IPS-20b (cell line): ENCODE results near the gene NIN.

Experiments
- H3K27ac ChIP-seq: one replicate; pipeline ENCODE4 v1.5.1; 2013; ENCODE audit warnings: low read length
- H3K27me3 ChIP-seq: 2 replicates; pipeline ENCODE4 v1.6.1; 2013; ENCODE audit warnings: mild to moderate bottlenecking, low read length, inconsistent platforms; ENCODE audit not compliant: insufficient read depth
- H3K36me3 ChIP-seq: 2 replicates; pipeline ENCODE4 v1.6.1; 2013; ENCODE audit warnings: low read depth, mild to moderate bottlenecking, inconsistent platforms, low read length, moderate library complexity; ENCODE audit not compliant: insufficient read depth
- H3K4me1 ChIP-seq: 2 replicates; pipeline ENCODE4 v1.6.1; 2013; ENCODE audit warnings: mild to moderate bottlenecking, control low read depth, inconsistent platforms, low read length, moderate library complexity; ENCODE audit not compliant: insufficient read depth
- H3K4me3 ChIP-seq: 2 replicates; pipeline ENCODE4 v1.5.1; 2013; ENCODE audit warnings: mild to moderate bottlenecking, low read length, inconsistent platforms
- H3K9ac ChIP-seq: 2 replicates; pipeline ENCODE4 v1.6.1; 2013; ENCODE audit warnings: low read depth, mild to moderate bottlenecking, inconsistent platforms, low read length, moderate library complexity
- H3K9me3 ChIP-seq: 2 replicates; pipeline ENCODE4 v1.6.1; 2013; ENCODE audit warnings: mild to moderate bottlenecking, low read depth, low read length, inconsistent platforms; ENCODE audit not compliant: insufficient read depth

Gene NIN

DNA sequence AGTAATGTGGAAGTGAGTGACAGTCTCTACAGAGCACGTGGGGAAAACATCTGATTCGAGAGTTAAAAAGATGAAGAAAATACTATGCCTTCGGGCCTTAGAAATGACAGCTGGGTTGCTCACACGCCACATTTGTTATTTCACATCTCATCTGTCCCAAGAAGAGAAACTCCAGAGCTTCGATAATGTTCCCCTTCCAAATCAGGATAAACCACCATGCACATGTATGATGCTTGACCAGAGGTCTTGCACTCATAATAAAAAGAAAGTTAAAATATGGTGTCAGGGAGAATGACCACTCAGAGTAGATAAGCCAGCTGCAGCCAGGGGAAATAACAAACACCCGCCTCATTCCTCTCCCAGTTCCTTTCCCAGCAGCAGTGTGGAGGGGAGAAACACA, 34.6 kb downstream of the NIN start:
- peaks cover 5% of the 10 kb centered on the region for H3K4me1 ChIP-seq
- no peaks in the 10 kb centered on the region for H3K27me3 ChIP-seq
- peaks cover 9% of the 10 kb centered on the region; the same call in 1 of the 2 replicates for H3K36me3 ChIP-seq
- no peak overlapping the region for H3K4me3 ChIP-seq
- no peaks in the 10 kb centered on the region for H3K9me3 ChIP-seq
- no peak overlapping the region for H3K27ac ChIP-seq
- no peak overlapping the region for H3K9ac ChIP-seq

DNA sequence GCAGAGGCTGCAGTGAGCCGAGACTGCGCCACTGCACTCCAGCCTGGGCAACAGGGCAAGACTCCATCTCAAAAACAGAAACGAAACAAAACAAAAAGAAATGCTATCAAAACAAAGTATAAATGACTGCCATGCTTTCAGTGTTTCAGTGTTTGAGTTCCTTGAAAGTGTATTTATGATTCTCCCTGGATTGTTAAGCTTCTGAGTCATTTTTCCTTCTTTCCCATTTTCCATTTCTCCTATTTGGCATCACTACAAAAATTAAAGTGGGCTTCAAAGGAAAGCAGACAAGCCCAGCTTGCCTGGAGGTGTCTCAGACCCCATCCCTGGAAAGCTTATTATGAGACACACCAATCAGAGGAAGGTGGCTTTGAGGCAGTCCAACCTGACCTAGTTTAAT, 35.1 kb downstream of the NIN start:
- Histone ChIP-seq H3K27me3 (no peaks in the 10 kb centered on the region), H3K27ac (no peak overlapping the region), H3K9ac (no peak overlapping the region), H3K36me3 (peaks cover 9% of the 10 kb centered on the region; the same call in 1 of the 2 replicates), H3K9me3 (no peaks in the 10 kb centered on the region), H3K4me3 (no peak overlapping the region), H3K4me1 (peaks cover 5% of the 10 kb centered on the region)

DNA sequence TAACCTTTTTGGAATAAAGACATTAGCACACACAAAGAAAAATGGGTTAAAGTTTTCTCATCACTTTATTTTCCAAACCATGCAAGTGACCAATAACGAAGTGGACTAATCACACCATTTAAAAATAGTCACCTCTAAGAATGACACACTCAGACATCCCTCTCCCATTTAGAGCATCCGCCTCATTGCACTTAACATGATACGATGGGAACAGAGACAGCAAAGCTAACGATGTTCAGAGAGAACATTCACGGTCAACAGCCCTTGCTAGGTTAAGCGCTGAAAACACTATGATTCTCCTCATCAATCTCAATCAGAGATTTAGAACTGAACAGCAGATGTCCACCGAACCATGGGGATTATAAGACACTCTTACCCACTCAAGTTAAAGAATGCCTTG, 35.8 kb downstream of the NIN start:
- no peak overlapping the region for H3K27ac ChIP-seq
- H3K27me3 ChIP-seq, result no peaks in the 10 kb centered on the region
- peaks cover 16% of the 10 kb centered on the region; the same call in 1 of the 2 replicates for H3K36me3 ChIP-seq
- no peak overlapping the region for H3K4me3 ChIP-seq
- H3K9ac ChIP-seq, result no peak overlapping the region
- H3K9me3 ChIP-seq, result no peaks in the 10 kb centered on the region
- H3K4me1 ChIP-seq, result peaks cover 5% of the 10 kb centered on the region

DNA sequence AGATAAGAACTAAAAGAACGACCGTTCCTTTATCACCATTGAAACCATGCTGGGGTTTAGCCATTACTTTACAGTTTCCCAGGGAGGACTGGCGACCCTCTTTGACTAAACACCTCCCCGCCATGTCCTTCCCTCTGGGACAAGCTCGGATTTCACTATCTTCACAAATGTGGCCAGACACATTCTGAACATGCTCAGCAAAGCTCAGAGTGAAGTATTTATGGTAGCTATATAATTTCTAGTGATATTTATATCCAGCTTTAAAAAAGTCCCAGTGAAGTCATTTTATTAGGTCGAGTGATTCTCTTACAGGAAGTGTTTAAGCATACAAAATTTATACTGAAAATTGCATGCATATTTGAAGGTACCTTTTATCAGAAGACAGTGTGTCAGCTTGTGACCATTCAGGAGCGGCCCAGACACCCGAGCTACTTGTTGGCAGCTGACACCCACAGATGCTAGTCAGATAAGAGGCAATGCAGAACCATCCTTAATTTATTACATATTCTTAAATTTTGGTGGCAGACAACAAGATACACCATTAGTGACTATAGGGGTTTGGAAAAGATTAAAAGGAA, 36.8 kb downstream of the NIN start:
- Histone ChIP-seq H3K9ac (no peak overlapping the region), H3K36me3 (peaks cover 17% of the 10 kb centered on the region; the same call in 1 of the 2 replicates), H3K4me1 (peaks cover 5% of the 10 kb centered on the region), H3K27ac (no peak overlapping the region), H3K27me3 (no peaks in the 10 kb centered on the region), H3K4me3 (no peak overlapping the region), H3K9me3 (no peaks in the 10 kb centered on the region)

DNA sequence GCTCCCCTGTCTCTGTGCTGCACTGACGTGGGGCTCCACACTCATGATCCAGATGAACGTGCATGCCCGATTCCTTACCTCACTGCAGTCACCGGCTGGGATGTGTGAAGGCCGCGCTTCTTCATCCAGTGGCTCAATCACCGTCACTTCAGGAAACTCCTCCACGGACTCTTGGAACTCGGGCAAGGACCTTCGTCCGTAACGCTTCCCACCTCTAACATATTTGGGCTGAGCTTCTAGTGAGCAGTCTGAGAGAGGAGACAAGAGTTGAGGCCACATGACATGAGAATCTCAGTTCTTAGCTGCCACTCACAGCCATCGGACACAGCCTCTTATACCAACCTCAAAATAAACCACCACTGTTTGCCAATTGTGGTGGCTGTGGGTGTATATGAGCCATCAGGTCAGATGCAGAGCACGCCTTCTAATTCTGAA, 38.3 kb downstream of the NIN start:
- H3K9me3 ChIP-seq, result no peaks in the 10 kb centered on the region
- H3K4me1 ChIP-seq, result peaks cover 5% of the 10 kb centered on the region
- no peak overlapping the region for H3K27ac ChIP-seq
- no peak overlapping the region for H3K9ac ChIP-seq
- H3K4me3 ChIP-seq, result no peak overlapping the region
- H3K36me3 ChIP-seq, result peaks cover 17% of the 10 kb centered on the region; the same call in 1 of the 2 replicates
- H3K27me3 ChIP-seq, result no peaks in the 10 kb centered on the region

DNA sequence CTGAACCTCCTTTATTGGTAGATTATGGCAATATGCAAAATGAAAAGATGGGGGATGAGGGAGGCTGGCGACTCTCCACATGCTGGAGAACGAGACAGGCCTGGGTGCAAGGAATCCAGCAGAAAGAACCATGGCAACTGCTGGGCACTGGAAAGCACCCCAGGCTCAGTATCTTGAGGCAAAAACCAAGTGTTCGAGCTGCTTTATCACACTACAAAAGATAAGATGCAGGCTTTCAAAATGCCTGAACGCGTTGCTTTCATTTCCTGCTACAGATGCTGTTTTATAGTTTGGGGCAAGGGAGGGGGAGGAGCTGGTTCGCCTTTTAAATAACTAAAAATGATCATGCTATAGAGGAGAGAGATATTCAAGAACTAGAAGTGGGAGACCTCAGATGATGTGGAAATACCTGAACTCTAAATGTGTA, 38.9 kb downstream of the NIN start:
- Histone ChIP-seq H3K4me1 (peaks cover 3% of the 10 kb centered on the region; the same call in 1 of the 2 replicates), H3K27me3 (no peaks in the 10 kb centered on the region), H3K36me3 (peaks cover 17% of the 10 kb centered on the region; the same call in 1 of the 2 replicates), H3K27ac (no peak overlapping the region), H3K4me3 (no peak overlapping the region), H3K9ac (no peak overlapping the region), H3K9me3 (no peaks in the 10 kb centered on the region)

DNA sequence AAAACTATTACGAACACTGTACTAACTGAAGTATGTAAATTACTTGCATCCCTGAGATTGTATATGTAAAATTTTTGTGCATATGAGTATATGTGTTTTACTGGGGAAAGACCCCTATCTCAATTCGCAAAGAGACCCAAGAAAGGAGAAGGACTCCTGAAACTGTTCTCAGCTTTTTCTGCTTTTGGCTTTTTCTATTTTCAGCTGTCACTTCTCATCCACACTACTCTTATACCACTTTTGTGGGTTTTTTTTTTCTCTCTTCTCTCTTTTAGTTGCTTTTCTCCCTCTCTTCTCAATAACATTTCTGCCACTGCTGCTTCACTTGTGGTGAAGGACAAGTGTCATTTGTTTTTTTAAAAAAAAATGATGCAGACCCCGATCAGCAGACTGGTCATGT, 39.8 kb downstream of the NIN start:
- Histone ChIP-seq H3K4me3 (no peak overlapping the region), H3K27ac (no peak overlapping the region), H3K36me3 (peaks cover 17% of the 10 kb centered on the region; the same call in 1 of the 2 replicates), H3K9me3 (no peaks in the 10 kb centered on the region), H3K9ac (no peak overlapping the region), H3K4me1 (peaks cover 11% of the 10 kb centered on the region; the same call in 1 of the 2 replicates), H3K27me3 (no peaks in the 10 kb centered on the region)

DNA sequence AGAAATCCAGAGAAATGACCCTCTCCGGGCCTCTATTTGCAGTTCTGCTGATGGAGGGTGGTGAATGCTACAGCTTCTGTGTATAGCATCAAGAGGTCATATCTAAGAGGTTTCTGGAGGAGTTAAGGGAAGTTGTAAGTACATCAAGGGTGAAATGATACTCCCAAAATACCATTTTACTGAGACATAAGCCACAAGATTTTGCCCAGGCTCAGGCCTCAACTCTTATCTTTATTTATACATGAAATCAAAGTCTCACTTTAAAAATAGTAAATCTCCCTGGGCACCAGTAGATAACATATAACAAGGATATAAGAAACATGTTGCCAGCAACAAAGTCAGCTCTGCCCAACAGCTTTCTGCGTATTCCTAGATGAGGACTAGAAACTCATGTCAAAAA, 40.4 kb downstream of the NIN start:
- H3K36me3 ChIP-seq, result peaks cover 17% of the 10 kb centered on the region; the same call in 1 of the 2 replicates
- no peaks in the 10 kb centered on the region for H3K27me3 ChIP-seq
- no peak overlapping the region for H3K9ac ChIP-seq
- no peak overlapping the region for H3K27ac ChIP-seq
- H3K9me3 ChIP-seq, result no peaks in the 10 kb centered on the region
- peaks cover 17% of the 10 kb centered on the region; the same call in 1 of the 2 replicates for H3K4me1 ChIP-seq
- H3K4me3 ChIP-seq, result no peak overlapping the region

DNA sequence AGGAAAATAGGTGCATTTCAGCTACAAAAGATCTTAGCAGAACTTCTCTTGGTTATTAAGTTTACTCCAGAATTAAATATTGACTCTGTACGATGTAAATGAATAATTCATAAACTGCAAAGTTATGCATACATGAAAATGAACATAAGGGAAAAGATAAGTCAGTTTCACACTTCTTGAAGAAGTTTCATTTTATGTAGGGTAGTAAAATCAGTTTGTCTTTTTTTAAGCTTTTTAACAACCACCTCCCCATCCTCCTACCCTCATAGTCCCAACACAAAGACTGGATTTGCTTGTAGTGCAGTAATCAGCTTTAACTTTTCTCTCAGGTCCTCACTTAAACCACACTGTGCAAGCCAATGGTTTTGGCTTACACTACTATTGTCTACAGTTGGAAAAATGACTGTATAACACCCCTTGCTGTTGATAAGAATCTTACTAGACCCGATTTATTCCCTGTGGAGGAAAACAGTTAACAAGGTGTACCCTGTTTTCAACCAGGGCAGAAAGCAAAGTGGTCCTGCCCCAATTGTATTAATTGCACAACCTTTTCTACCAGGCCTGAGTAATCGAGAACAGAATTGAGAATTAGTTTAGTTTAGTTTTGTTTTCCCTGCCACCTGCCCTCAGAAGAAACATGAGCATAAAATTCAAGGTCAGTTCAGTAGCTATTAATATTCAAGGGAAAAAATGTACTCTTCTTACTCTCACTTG, 44.1 kb downstream of the NIN start:
- H3K27ac ChIP-seq, result no peak overlapping the region
- no peaks in the 10 kb centered on the region for H3K9me3 ChIP-seq
- H3K9ac ChIP-seq, result no peak overlapping the region
- peaks cover 8% of the 10 kb centered on the region; the same call in 1 of the 2 replicates for H3K36me3 ChIP-seq
- no peaks in the 10 kb centered on the region for H3K27me3 ChIP-seq
- no peak overlapping the region for H3K4me3 ChIP-seq
- peaks cover 21% of the 10 kb centered on the region; the same call in 1 of the 2 replicates for H3K4me1 ChIP-seq

DNA sequence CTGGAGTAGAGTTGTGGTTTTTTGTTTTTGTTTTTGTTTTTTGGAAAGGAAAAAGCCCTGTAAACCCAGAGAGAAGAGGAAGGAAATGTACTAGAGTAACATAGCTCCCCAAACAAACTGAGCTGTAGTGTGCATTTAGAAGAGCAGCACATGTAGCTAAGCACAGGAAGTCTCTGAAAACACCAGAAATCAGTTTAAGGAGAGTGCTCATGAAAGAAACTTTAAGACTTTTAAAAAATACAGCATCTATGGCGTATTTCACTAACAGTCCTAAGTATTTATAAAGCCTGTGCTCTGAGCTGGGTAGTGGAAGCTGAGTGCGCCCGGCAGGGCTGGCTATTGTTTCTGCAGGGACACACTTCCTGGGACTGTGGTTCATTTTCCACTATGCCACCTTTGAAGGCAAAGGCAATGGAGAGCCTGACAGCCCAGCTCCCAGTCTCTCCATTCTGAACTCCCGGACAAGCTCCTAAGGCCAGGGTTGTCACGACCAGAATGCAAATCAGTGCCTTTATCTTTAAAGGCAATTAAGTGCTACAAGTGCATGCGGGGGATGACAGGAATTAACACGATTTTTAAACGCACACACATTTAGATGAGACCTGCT, 45.4 kb downstream of the NIN start:
- H3K27me3 ChIP-seq, result no peaks in the 10 kb centered on the region
- H3K9ac ChIP-seq, result no peak overlapping the region
- H3K9me3 ChIP-seq, result no peaks in the 10 kb centered on the region
- H3K27ac ChIP-seq, result no peak overlapping the region
- no peak overlapping the region for H3K4me3 ChIP-seq
- peaks cover 6% of the 10 kb centered on the region; the same call in 1 of the 2 replicates for H3K36me3 ChIP-seq
- H3K4me1 ChIP-seq, result peaks cover 21% of the 10 kb centered on the region; the same call in 1 of the 2 replicates

DNA sequence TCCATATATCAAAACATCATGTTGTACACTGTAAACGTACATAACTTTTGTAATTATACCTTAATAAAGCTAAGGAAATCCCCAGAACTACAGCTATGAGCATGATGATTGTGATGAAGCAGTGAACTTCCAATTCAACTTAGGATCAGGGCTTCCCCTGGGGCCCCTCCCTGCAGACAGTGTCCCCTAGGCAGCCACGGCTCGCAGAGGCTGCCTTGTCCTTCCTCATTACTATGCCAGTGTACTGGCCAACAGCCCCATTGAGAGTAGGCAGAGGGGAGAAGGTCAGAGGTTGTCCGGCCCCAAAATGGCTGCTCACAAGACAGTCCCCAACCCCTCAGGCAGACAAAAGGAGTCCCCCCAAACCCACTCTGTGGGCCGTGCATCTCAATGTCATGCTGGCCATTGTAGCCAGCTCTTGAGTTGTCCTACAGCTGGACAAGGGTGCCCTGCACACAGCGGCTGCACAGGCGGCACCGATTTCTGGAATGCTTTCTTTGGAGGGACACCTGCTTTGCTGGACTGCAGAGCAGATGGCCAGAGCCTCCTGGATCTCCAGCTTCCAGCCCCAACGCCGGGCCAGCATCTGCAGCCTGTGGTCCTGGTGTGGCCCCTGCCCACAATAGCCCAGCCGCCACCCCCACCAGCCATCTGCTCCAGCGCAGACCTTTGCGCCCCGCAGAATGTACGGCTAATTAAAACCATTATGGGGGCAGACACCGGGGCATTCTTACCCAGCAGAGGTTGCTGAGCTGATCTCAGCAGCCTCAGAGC, 46.1 kb downstream of the NIN start:
- Histone ChIP-seq H3K27ac (no peak overlapping the region), H3K9ac (no peak overlapping the region), H3K4me1 (peaks cover 21% of the 10 kb centered on the region; the same call in 1 of the 2 replicates), H3K9me3 (no peaks in the 10 kb centered on the region), H3K27me3 (no peaks in the 10 kb centered on the region), H3K4me3 (no peak overlapping the region), H3K36me3 (no peaks in the 10 kb centered on the region)
